T-helper 2 cell treated with Interferon-gamma antibody and Interleukin-4, amounts not matched to agents 5 μg/mL and 100 μg/mL, for 36 hours (primary cell): ENCODE results near the gene ZNF410.

ENCODE experiments used
- DNase-seq: peaks from one replicate; pipeline ENCODE4 v3.0.0; 2021; ENCODE audit warnings: low spot score
- H3K27ac Mint-ChIP-seq: one replicate; pipeline ENCODE4 v1.8.0; 2021; ENCODE audit warnings: mild to moderate bottlenecking, mixed read lengths
- H3K27me3 Mint-ChIP-seq: one replicate; pipeline ENCODE4 v1.8.0; 2021; ENCODE audit warnings: low read depth, mixed read lengths
- H3K36me3 Mint-ChIP-seq: one replicate; pipeline ENCODE4 v1.8.0; 2021; ENCODE audit warnings: low read depth, mixed read lengths
- H3K4me1 Mint-ChIP-seq: one replicate; pipeline ENCODE4 v1.8.0; 2021; ENCODE audit warnings: low read depth, mixed read lengths
- H3K4me3 Mint-ChIP-seq: one replicate; pipeline ENCODE4 v1.8.0; 2022; ENCODE audit warnings: mild to moderate bottlenecking, moderate library complexity, mixed read lengths
- H3K9me3 Mint-ChIP-seq: one replicate; pipeline ENCODE4 v1.8.0; 2021; ENCODE audit warnings: mixed read lengths

The ZNF410 gene

DNA sequence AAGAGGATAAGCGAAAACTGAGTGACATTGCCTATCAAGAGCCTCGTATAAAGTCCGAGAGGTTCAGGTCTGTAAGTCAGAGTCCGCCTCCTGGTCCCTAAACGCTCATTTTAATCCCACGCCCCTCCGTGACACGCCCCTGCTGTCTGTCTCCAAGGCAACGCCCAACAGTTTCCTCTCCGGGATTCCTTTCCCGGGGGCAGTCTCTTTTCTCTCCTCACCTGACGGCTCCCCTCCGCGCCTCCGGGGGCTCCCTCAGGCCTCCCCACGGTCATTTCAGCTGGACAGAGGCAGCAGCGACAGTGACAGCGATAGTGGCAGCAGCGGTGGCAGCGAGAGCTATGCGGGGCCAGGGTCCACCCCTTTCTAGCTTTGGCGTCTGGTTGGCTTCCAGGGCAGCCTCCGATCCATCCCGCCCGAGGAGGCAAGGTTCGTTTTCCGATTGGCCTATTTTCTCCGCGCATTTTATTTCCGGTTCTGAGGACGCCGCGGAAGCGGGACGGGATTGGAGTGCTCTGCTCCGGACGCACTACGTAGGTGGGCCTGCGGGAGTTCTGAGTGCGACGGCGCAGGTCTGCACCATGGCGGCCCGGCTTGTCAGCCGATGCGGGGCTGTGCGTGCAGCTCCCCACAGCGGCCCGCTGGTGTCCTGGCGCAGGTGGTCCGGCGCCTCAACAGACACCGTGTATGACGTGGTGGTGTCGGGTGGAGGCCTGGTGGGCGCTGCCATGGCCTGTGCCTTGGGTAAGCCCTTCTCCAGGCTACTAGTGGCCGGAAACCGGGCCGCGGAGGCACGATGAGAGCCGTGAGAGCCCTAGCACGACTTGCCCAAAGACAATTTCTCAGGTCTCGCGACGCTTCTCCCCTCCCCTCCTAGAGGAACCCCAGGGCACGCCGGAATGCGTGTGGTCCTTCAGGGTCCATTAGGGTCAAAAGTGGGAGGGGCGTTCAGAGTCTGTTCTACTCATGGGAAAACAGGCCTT, 63.4 kb downstream of the ZNF410 start, which contains the start of the genes COQ6 and FAM161B:
Gene COQ6, plus strand, starts transcription at position 551 of the 983 bp plus-strand sequence. Its CDS starts 31 bp downstream, at position 582.
Gene FAM161B, minus strand, starts transcription at position 343 of the 983 bp plus-strand sequence. Its CDS starts 68 bp downstream, at position 275.
- Mint-ChIP-seq H3K9me3 (no peaks in the 10 kb centered on the region), H3K4me3 (peak within 1 kb of the TSS; percentile 99), H3K36me3 (peaks cover 3% of the 10 kb centered on the region)

DNA sequence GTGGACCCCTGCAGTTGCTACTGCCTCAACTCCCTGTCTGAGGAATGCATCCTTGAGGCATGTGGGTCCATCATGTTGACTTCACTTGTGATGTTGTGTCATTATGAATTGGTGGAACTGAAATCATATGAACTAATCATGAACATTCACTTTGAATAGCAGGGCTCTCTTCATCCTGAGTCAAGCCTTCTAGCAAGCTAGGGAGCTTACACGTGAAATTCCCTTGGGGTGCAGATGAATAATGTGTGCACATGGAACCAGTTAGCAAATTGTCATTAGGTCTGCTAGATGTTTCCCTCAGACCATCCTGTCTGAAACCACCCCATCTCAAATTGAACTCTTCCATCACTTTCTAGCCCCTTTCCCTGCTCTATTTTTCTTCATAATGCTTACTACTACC, 67.1 kb downstream of the ZNF410 start:
- H3K27ac Mint-ChIP-seq = peak overlapping the region; percentile 32
- no peaks in the 10 kb centered on the region for H3K27me3 Mint-ChIP-seq
- no peak overlapping the region for H3K4me3 Mint-ChIP-seq

More for the DNA sequence above, 63.4 kb downstream of the ZNF410 start, which contains the start of the genes COQ6 and FAM161B:
- peak; percentile 94 for DNase-seq
- Mint-ChIP-seq H3K27ac (peak within 1 kb of the TSS; percentile 95), H3K4me1 (peaks cover 14% of the 10 kb centered on the region), H3K27me3 (no peaks in the 10 kb centered on the region)

DNA sequence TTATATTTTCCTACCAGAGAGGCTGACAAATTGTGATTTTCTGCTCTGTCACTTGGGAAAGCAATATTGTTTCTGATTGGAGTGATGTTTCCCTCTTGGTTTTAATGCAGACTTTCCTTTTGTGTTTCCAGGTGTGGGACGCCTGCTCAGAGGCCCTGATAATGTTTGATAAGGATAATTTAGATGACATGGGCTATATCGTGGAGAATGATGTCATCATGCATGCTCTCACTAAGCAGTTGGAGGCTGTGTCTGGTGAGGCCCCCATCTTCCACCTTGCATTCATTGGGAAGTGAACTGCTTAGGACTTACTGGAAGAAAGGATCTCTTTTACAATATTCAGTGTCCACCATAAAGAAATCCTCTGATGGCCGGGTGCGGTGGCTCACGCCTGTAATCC, 69.0 kb downstream of the ZNF410 start:
- Mint-ChIP-seq H3K36me3 (peaks cover 20% of the 10 kb centered on the region), H3K4me3 (no peak overlapping the region), H3K4me1 (peaks cover 11% of the 10 kb centered on the region), H3K9me3 (no peaks in the 10 kb centered on the region), H3K27me3 (no peaks in the 10 kb centered on the region), H3K27ac (no peak overlapping the region)
- no peak for DNase-seq

More for the DNA sequence above, 67.1 kb downstream of the ZNF410 start:
- peaks cover 13% of the 10 kb centered on the region for H3K36me3 Mint-ChIP-seq
- no peaks in the 10 kb centered on the region for H3K9me3 Mint-ChIP-seq
- no peak for DNase-seq
- H3K4me1 Mint-ChIP-seq = peaks cover 14% of the 10 kb centered on the region

DNA sequence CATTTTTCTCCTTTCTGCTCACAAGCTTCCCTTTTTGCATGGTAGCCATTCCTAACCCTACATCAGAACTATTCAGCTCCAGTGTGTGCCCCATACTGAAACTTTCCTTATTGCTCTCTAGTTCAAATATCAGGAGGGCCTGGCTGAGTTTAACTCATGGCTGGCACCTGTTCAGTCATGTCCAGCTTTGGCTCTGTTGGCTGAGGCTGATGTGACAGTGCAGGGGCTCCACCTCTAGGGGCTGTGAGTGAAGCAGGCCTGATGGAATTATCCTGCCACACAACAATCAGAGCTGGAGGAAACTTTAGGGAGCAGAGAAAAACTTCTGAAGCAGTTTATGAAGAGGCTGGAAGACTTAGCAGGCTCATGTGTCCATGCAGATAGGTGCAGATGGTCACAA, 71.9 kb downstream of the ZNF410 start:
- H3K4me3 Mint-ChIP-seq = no peak overlapping the region
- H3K9me3 Mint-ChIP-seq = no peaks in the 10 kb centered on the region
- H3K27me3 Mint-ChIP-seq = no peaks in the 10 kb centered on the region
- H3K36me3 Mint-ChIP-seq = peaks cover 32% of the 10 kb centered on the region
- no peak for DNase-seq
- no peak overlapping the region for H3K27ac Mint-ChIP-seq
- H3K4me1 Mint-ChIP-seq = no peaks in the 10 kb centered on the region

DNA sequence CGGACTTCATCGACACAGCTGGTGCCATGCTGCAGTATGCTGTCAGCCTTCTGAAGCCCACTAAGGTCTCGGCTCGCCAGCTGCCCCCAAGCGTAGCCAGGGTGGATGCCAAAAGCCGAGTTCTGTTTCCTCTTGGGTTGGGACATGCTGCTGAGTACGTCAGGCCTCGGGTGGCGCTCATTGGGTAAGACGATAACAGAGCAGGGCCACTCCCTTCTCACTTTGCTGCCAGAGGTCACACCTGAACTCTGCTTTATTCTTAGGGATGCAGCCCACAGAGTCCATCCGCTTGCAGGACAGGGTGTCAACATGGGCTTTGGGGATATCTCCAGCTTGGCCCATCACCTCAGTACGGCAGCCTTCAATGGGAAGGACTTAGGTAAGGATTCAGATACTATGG, 74.5 kb downstream of the ZNF410 start:
- Mint-ChIP-seq H3K27me3 (no peaks in the 10 kb centered on the region), H3K27ac (no peak overlapping the region), H3K4me1 (no peaks in the 10 kb centered on the region), H3K4me3 (no peak overlapping the region), H3K9me3 (no peaks in the 10 kb centered on the region), H3K36me3 (peaks cover 30% of the 10 kb centered on the region)
- no peak for DNase-seq

DNA sequence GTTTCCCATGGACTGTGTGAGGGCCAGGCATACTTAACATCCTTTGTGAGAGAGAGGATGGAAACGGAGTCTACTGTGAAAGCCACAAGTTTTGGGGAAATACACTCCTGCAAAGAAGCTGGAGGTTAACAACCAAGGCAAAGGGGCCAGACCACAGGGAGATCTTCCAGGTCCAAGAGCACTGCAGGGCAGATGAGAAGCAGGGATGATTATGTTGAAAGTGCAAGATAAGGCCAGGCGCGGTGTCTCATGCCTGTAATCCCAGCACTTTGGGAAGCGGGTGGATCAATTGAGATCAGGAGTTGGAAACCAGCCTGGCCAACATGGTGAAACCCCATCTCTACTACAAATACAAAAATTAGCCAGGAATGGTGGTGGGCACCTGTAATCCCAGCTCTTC, 78.6 kb downstream of the ZNF410 start:
- peaks cover 23% of the 10 kb centered on the region for H3K36me3 Mint-ChIP-seq
- H3K27ac Mint-ChIP-seq = no peak overlapping the region
- H3K27me3 Mint-ChIP-seq = no peaks in the 10 kb centered on the region
- no peaks in the 10 kb centered on the region for H3K9me3 Mint-ChIP-seq
- H3K4me1 Mint-ChIP-seq = no peaks in the 10 kb centered on the region
- H3K4me3 Mint-ChIP-seq = no peak overlapping the region
- DNase-seq = no peak

DNA sequence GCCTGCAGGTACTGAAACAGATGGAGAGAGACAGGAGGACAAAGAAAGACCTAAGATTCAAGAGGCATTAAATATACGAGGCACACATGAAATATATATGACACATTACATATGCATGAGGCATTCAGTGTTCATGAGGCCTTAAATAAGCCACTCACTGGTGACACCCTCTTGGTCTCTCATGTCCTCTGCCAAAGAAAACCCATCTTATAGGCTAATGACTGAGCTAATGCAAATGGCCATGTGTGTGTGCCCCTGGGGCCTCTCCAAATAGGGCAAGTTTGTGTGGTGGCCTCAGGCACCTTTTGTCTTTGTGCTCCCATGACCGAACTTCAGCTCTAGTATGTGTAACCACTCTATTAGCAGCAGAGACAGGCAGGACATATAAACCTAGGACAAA, 82.2 kb downstream of the ZNF410 start:
- Mint-ChIP-seq H3K36me3 (peaks cover 6% of the 10 kb centered on the region), H3K4me1 (no peaks in the 10 kb centered on the region), H3K4me3 (no peak overlapping the region), H3K9me3 (no peaks in the 10 kb centered on the region), H3K27me3 (no peaks in the 10 kb centered on the region), H3K27ac (no peak overlapping the region)
- DNase-seq = no peak

DNA sequence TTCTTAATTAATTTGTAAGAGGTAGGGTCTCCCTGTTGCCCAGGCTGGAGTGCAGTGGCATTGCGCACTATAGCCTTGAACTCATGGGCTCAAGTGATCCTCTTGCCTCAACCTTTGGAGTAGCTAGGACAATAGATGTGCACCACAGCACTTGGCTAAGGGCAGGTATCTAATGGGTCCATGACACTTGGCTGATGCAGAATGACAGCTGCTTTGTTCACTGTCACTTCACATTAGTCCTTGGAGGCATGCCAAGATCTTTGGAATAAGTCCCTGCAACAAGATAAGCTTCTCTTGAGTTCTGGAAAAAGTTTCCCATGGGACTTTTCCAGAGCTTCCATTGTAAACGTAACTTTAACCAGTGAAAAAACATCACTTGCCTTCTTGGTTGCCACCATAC, 86.8 kb downstream of the ZNF410 start:
- Mint-ChIP-seq H3K9me3 (no peaks in the 10 kb centered on the region), H3K27ac (no peak overlapping the region), H3K4me1 (no peaks in the 10 kb centered on the region), H3K27me3 (no peaks in the 10 kb centered on the region), H3K36me3 (peaks cover 6% of the 10 kb centered on the region), H3K4me3 (no peak overlapping the region)
- no peak for DNase-seq

DNA sequence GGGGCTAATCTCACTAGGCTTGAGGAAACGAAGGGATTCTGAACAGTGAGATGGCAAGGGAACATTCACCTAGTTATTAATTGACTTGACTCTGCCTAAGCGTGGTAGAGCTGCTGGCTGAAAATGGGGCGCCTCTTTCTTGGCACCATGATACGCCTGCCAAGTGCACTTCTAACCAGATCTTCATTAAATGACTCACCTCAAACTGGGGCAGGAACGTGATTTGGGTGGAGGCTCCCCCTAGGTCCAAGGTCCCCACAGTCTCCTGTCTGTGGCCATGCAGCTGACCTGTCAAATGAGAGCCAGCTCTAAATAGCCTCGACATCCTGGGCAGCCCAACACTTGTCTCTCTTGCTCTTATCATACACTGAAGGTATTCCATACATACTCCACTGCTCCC, 89.5 kb downstream of the ZNF410 start:
- no peaks in the 10 kb centered on the region for H3K27me3 Mint-ChIP-seq
- no peaks in the 10 kb centered on the region for H3K9me3 Mint-ChIP-seq
- H3K36me3 Mint-ChIP-seq = peaks cover 5% of the 10 kb centered on the region
- H3K27ac Mint-ChIP-seq = no peak overlapping the region
- no peak overlapping the region for H3K4me3 Mint-ChIP-seq
- no peaks in the 10 kb centered on the region for H3K4me1 Mint-ChIP-seq
- no peak for DNase-seq

DNA sequence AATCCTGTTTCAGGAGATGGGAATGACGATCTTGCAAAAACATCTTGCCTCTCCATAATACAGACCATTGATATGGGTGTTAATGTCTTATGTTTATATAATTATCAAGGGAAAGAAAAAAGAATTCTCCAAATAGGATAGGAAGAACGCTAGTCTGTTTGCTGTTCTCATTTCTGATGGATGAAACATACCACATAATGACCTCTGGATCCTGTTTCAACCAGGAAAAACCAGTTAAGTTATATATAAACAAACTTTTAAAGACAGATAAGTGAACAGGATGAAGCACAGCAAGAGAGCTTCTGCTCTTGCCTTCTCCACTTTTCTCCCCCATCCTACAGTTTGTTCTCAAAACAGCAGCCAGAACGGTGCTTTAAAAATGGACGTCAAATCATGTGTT, 91.2 kb downstream of the ZNF410 start:
- DNase-seq = no peak
- Mint-ChIP-seq H3K4me1 (no peaks in the 10 kb centered on the region), H3K27me3 (no peaks in the 10 kb centered on the region), H3K9me3 (no peaks in the 10 kb centered on the region), H3K27ac (no peak overlapping the region), H3K36me3 (peaks cover 4% of the 10 kb centered on the region), H3K4me3 (no peak overlapping the region)
